GM19455 (cell line): ENCODE data around the gene S100A14.
"Not testable (repeated sequence)": the region's sequence is repeated elsewhere in the genome, so short reads cannot be mapped to it uniquely, and the experiment has no call there.

Experiments
- ATAC-seq: cut with Tn5 transposase; IDR thresholded peaks from one replicate; pipeline ENCODE4 v1.9.1; 2021; ENCODE audit not compliant: unreplicated experiment

The S100A14 gene

GRCh38 chr1:153616144-153616916 lies at the start of gene S100A14:
TSS of gene S100A14 (minus strand) at chr1:153616325. CDS start at chr1:153615858, 467 bp downstream.
- no peak for ATAC-seq

GRCh38 chr1:153663211-153663610 lies 47.1 kb upstream of the S100A14 start:
- no peak for ATAC-seq

- no peak for ATAC-seq
Observed at GRCh38 chr1:153662269-153662668, 46.1 kb upstream of the S100A14 start.

- no peak for ATAC-seq
Observed at GRCh38 chr1:153661111-153661708, 45.1 kb upstream of the S100A14 start.

GRCh38 chr1:153659656-153660055 lies 43.5 kb upstream of the S100A14 start:
- ATAC-seq: no peak

- peak; percentile 2 for ATAC-seq
Observed at GRCh38 chr1:153659175-153659534, 43.0 kb upstream of the S100A14 start.

GRCh38 chr1:153658400-153659174 lies 42.5 kb upstream of the S100A14 start, which contains the start of gene SNAPIN:
TSS of gene SNAPIN (plus strand) at chr1:153658703. CDS start at chr1:153658744, 41 bp downstream.
- ATAC-seq: peak; percentile 93

GRCh38 chr1:153655333-153655732 lies 39.2 kb upstream of the S100A14 start:
- no peak for ATAC-seq

- no peak for ATAC-seq
Observed at GRCh38 chr1:153652805-153653500, 36.8 kb upstream of the S100A14 start.

- ATAC-seq: no peak
Observed at GRCh38 chr1:153651771-153652170, 35.6 kb upstream of the S100A14 start.

GRCh38 chr1:153649863-153650235 lies 33.7 kb upstream of the S100A14 start:
- no peak for ATAC-seq

GRCh38 chr1:153649137-153649862 lies 33.2 kb upstream of the S100A14 start:
- ATAC-seq: no peak

- no peak for ATAC-seq
Observed at GRCh38 chr1:153648000-153648643, 32.0 kb upstream of the S100A14 start.

- ATAC-seq: no peak
Observed at GRCh38 chr1:153647346-153647714, 31.2 kb upstream of the S100A14 start.

- no peak for ATAC-seq
Observed at GRCh38 chr1:153646672-153647345, 30.7 kb upstream of the S100A14 start.

GRCh38 chr1:153643816-153644215 lies 27.7 kb upstream of the S100A14 start:
- no peak for ATAC-seq

- no peak for ATAC-seq
Observed at GRCh38 chr1:153643100-153643499, 27.0 kb upstream of the S100A14 start.

- no peak for ATAC-seq
Observed at GRCh38 chr1:153642161-153642560, 26.0 kb upstream of the S100A14 start.

GRCh38 chr1:153640861-153641260 lies 24.7 kb upstream of the S100A14 start:
- no peak for ATAC-seq

- ATAC-seq: not testable (repeated sequence)
Observed at GRCh38 chr1:153640213-153640612, 24.1 kb upstream of the S100A14 start.
